Neural progenitor cell (in vitro differentiated cells): ENCODE results near the gene RRBP1.

ENCODE experiments used
- CTCF ChIP-seq: fragments of 200-600 bp; sonication (generic); IDR thresholded peaks from 2 replicates; pipeline ENCODE4 v1.5.1; 2017; ENCODE audit warnings: antibody characterized with exemption, mild to moderate bottlenecking
- EZH2 ChIP-seq: fragments of 200-600 bp; sonication (generic); IDR thresholded peaks from 2 replicates; pipeline ENCODE4 v1.6.1; 2017; ENCODE audit warnings: antibody characterized with exemption, mild to moderate bottlenecking, moderate library complexity

- TF ChIP-seq CTCF: no peak
- TF ChIP-seq EZH2: no peak
These were observed 41.3 kb upstream of the RRBP1 start for GRCh38 chr20:17723301-17723691.
